Muscle of leg (tissue), 11 donors: ENCODE measurements around the gene PIMREG. TPM values are rescaled to one million over a fixed set of nuclear protein-coding genes. Genes with fewer than 3 reads are reported as not detected.

Experiments used
- DNase-seq: peaks from one replicate; pipeline ENCODE4 v3.0.0; 2013
- H3K27ac ChIP-seq: one replicate; pipeline ENCODE4 v1.5.1; 2013; ENCODE audit warnings: mild to moderate bottlenecking, low read length, control low read depth
- H3K27me3 ChIP-seq: one replicate; pipeline ENCODE4 v1.6.1; 2013; ENCODE audit warnings: low read length; ENCODE audit not compliant: control insufficient read depth, insufficient read depth
- H3K36me3 ChIP-seq: one replicate; pipeline ENCODE4 v1.6.1; 2013; ENCODE audit warnings: low read length; ENCODE audit not compliant: control insufficient read depth, insufficient read depth
- H3K4me1 ChIP-seq: one replicate; pipeline ENCODE4 v1.6.1; 2013; ENCODE audit warnings: low read length; ENCODE audit not compliant: control insufficient read depth, insufficient read depth
- H3K4me3 ChIP-seq: one replicate; pipeline ENCODE4 v1.5.1; 2013; ENCODE audit warnings: low read length, control low read depth
- H3K9me3 ChIP-seq: replicated peaks from 2 replicates; pipeline ENCODE4 v1.6.1; 2013; ENCODE audit warnings: low read depth, low read length; ENCODE audit not compliant: control insufficient read depth
- WGBS: methylation state at CpG from one replicate; pipeline ENCODE4 v1.1.5; 2013; ENCODE audit warnings: missing lambda C conversion rate; ENCODE audit not compliant: insufficient coverage; 5-methylcytosine and 5-hydroxymethylcytosine counted together
- polyA plus RNA-seq, 8 donors: library from polyadenylated mRNA; unstranded; fragments of 120-200 nt; gene quantifications; one replicate each; pipeline versions ENCODE4 v1.2.1 to v1.2.3, GENCODE V29; 2013; ENCODE audit warnings: inconsistent platforms in 1 of 8, low replicate concordance in 1 of 8; ENCODE audit not compliant: insufficient read length in 8 of 8, insufficient read depth in 1 of 8
- total RNA-seq: library from RNA; stranded (reverse); fragments of 120-200 nt; gene quantifications from one replicate; pipeline ENCODE4 v1.2.4, GENCODE V29; 2013

The PIMREG gene
- total and polyA plus RNA-seq, 9 donors, result 11.3 to 22.9 (median 19.0) TPM

DNA sequence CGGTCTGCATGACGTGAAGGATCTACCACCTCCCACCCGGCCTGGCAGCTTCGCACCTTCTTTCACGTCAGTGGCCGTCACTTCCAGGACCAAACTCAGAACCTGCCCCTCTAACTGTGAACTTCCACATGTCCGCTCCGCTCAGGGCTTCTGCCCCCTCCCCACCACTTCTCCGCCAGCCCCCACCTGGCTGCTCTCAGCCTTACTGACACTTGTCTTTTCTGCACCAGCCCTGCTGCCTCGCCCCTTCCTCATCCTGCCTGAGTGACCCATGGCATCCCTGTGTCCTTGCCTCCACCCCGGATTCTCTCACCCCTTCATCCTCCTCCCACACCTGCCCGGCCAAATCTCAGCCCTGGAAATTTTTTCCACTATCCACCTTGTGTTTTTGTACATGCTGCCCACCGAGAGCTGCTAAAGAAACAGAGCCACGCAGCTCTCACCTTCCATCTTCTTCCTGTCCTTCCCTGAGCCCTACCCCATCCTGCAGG is 14.2 kb downstream of the PIMREG start:
- Histone ChIP-seq H3K36me3 (no peaks in the 10 kb centered on the region), H3K27me3 (peaks cover 12% of the 10 kb centered on the region), H3K4me1 (peaks cover 13% of the 10 kb centered on the region), H3K9me3 (no peaks in the 10 kb centered on the region), H3K27ac (no peak overlapping the region), H3K4me3 (no peak overlapping the region)
- WGBS, result 61% methylated on average over 14 of the region's 14 CpGs
- DNase-seq, result no peak

DNA sequence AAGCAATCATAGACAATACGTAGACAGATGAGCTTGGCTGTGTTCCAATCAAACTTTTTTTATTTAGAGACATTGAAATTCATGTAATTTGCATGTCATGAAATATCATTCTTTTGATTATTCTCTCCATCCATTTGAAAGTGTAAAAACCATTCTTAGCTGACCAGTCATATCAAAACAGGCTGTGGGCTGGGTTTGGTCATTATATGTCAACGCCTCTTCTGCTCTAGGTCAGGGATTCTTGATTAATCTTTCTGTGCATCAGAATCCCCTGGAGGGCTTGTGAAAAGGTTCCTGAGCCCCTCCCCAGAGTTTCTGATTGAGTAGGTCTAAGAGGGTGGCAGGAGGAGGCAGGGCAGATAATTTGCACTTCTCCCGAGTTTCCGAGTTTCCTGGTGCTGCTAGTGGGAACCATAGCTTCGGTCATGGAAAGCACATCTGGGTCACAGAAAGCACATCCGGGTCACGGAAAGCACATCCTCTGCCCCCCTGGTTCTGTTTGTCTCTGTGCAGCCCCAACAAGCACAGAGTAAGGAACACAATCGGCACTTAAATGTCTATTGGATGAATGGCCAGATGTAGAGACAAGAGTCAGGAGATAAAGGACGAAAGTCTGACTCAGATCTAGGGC is 16.4 kb downstream of the PIMREG start:
- WGBS, result 69% methylated on average over 6 of the region's 9 CpGs
- Histone ChIP-seq H3K27me3 (peaks cover 6% of the 10 kb centered on the region), H3K4me3 (no peak overlapping the region), H3K9me3 (no peaks in the 10 kb centered on the region), H3K36me3 (no peaks in the 10 kb centered on the region), H3K27ac (no peak overlapping the region), H3K4me1 (no peaks in the 10 kb centered on the region)
- no peak for DNase-seq

DNA sequence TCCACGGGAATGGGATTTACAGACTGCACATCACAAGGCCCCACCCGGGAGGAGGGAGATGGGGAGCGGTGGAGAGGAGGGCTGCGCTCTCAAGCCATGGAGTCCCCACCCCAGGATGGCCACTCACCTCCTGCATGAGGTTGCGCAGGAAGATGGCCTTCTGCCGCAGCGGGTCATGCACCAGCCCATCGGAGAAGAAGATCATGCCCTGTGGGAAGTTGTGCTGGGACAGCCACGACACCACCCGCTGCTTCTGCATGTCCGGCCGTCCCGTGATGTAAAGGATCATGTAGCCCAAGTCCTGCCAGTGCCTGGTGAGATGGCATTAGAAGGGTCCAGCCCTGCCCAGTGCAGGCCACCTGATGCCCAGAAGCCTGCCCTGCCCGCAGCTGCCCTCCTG is 17.0 kb downstream of the PIMREG start:
- WGBS, result 94% methylated on average over 10 of the region's 14 CpGs
- no peaks in the 10 kb centered on the region for H3K4me1 ChIP-seq
- H3K9me3 ChIP-seq, result no peaks in the 10 kb centered on the region
- no peak for DNase-seq
- no peaks in the 10 kb centered on the region for H3K36me3 ChIP-seq
- H3K4me3 ChIP-seq, result no peak overlapping the region
- no peak overlapping the region for H3K27ac ChIP-seq
- H3K27me3 ChIP-seq, result peaks cover 6% of the 10 kb centered on the region

DNA sequence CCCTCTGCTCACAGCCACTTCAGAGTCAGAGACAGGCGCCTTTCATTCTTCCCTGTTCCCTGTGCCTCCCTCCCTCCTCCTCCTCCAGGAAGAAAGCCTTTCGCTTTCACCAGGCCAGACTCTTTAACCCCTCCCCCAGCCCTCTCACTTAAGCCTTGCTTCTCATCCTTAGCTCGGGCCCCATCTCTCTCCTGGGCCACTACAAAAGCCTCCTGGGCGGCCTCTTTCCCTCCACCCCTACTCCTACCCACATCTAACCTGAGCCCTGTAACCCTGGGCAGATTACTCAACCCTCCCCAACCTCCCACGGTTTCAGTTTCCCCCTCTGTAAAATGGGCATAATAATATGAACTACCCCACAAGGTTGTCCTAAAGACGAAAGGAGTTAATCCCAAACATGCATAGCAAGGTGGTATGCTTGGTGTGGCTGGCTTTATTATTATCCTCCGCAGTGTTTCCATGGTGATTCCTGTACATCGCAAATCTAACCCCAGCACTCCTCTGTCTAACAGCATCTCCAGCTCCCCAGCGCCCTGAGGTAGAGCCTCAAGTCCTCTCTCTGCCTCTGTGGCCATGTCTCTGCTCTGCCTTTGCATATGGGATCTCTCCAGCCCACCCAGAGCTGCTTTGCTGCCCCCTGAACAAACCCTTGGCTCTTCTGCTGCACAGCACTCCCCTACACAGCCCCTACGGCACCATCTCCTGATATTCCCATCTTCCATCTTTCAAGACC is 17.7 kb downstream of the PIMREG start:
- Histone ChIP-seq H3K4me1 (no peaks in the 10 kb centered on the region), H3K9me3 (no peaks in the 10 kb centered on the region), H3K36me3 (no peaks in the 10 kb centered on the region), H3K27ac (no peak overlapping the region), H3K27me3 (peaks cover 6% of the 10 kb centered on the region), H3K4me3 (no peak overlapping the region)
- no peak for DNase-seq
- 57% methylated on average over 8 of the region's 10 CpGs for WGBS

DNA sequence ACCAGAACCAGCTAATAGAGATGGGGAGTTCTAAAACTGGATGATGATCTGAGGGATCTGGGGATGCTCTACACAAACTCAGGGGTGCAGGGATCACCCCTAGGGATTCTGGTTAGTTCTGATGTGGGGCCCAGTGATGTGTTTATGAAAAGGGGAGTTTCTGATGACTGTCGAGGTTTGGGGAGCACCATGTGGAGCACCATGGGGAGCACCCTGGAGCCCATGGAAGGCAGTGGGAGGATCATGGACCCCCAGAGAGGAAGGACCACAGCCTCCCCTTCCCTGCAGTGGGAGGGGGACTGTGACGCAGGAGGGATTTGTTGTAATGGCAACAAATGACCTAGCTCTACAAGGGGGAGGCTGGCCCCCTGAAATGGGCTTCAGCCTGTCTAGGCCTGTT is 18.4 kb downstream of the PIMREG start:
- Histone ChIP-seq H3K27ac (no peak overlapping the region), H3K4me1 (no peaks in the 10 kb centered on the region), H3K9me3 (peaks cover 3% of the 10 kb centered on the region), H3K4me3 (no peak overlapping the region), H3K36me3 (no peaks in the 10 kb centered on the region), H3K27me3 (peaks cover 6% of the 10 kb centered on the region)
- WGBS, result 80% methylated on average over 1 of the region's 2 CpGs
- no peak for DNase-seq

DNA sequence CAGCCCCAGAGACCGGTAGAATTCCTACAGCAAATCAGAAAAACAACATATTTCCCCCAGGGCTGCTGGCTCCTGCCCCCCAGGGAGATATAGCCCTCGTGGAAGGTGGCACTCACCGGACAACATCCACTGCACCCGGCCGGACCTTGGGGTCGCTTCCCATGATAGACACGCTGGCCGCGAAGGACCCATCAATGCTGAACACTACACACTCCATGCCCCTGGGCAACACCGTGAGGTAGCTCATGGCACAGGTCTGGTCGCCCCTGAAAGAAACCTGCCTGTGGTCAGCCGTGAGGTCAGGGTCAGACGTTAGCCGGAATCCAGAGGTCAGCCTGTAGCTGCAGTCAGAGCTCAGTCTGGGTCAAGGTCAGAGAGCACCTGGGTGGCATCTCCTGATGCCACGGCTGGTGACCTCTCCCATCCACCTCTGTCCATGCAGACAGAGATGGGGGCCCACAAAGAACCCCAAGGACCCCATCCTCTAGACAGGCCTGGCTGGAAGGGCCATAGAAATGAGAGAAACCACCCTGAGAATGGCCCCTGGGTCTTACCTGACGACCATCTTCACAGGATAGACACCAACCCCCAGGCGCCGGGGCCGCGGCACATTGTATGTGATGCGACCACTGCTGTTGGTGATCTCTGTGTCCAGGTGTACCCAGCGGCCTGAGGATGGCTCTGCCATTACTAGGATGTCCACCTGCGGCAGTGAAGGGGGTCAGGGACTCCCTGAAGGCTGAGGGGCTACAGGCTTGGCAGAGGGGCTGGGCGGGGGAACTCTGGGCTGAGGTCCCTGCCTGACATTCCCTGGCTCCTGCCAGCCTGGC is 19.6 kb downstream of the PIMREG start:
- H3K27ac ChIP-seq, result no peak overlapping the region
- no peaks in the 10 kb centered on the region for H3K4me1 ChIP-seq
- H3K4me3 ChIP-seq, result no peak overlapping the region
- H3K27me3 ChIP-seq, result peaks cover 4% of the 10 kb centered on the region
- no peaks in the 10 kb centered on the region for H3K36me3 ChIP-seq
- WGBS, result 86% methylated on average over 23 of the region's 24 CpGs
- H3K9me3 ChIP-seq, result peaks cover 3% of the 10 kb centered on the region
- no peak for DNase-seq

DNA sequence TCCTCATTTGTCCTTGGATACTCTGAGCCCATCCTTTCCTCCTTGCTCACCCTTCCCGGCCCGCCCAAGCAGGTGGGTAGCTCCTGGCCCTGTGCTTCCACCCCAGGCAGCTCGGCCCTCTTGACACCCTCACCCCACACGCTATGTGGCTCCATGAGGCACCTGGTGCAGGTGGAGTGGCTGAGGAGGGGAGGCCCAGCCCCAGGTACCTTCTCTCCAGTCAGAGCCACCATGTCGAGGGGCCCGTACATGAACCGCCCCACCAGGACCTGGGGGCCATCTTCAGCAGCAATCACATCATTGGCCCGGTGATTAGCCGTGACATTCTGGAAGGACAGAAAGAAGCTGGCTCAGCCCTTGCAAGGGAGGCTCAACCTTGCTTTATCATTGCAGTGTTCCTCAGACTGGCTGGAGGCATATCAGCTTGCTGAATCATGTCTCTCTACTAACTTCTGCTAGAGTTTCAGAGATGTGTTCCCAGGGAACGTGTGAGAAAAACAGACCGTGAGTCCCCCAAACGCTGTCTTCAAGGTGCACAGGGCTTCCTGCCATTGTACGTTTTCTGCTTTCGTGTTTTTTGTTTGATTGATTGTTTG is 20.3 kb downstream of the PIMREG start:
- no peak overlapping the region for H3K27ac ChIP-seq
- 85% methylated on average over 11 of the region's 14 CpGs for WGBS
- H3K9me3 ChIP-seq, result peaks cover 3% of the 10 kb centered on the region
- H3K4me1 ChIP-seq, result no peaks in the 10 kb centered on the region
- H3K4me3 ChIP-seq, result no peak overlapping the region
- DNase-seq, result no peak
- peaks cover 2% of the 10 kb centered on the region for H3K27me3 ChIP-seq
- H3K36me3 ChIP-seq, result no peaks in the 10 kb centered on the region

DNA sequence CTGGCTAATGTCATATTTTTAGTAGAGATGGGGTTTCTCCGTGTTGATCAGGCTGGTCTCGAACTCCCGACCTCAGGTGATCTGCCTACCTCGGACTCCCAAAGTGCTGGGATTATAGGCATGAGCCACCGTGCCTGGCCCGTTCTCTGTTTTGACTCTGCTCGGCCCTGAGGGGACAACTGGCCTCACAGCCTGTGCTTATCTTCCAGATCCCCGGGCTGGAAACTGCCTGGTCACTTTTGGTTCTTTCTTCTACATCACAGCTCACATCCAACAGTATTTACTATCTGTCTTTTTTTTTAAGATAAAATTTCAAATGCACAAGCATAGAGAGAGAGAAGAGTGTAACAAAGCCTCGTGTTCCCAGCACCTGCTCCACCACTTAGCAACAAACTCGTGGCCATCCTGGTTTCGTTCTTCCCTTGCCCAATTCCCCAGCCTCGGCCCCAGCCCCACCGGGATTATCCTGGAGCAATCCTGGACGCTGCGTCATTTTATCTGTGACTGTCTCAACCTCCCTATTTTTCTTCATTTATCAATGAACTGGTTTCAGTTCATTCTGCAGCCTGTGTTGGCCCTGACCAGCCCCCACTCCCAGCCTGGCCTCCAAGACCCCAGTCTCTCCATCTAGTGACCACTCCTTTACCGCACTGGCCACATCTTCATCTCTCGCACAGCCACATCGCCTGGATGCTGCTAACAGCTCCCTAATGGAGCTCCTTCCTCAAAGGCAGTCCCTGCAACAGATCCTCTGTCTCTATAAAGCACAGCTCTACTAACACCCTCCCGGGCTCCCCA is 21.1 kb downstream of the PIMREG start:
- WGBS, result 72% methylated on average over 18 of the region's 19 CpGs

DNA sequence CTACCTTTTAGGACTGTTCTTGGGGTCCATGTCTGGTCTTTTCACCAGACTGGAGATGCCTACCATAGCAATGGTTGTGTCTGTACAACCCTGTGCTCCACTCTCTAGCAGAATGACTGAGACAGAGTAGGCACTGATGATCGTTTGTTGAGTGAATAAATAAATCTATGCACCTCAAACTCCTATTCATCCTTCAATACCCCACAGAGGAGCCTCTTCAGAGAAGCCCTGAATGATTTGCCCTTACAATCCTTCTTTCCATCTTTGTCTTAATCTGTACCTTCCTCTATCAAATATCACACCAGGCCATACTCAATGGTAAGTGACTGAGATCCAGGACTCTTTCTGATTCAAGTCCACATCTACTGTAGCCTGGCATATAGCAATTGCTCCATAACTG is 23.3 kb downstream of the PIMREG start:
- WGBS, result no CpG with 5 or more reads among the region's 1 CpG

More for the DNA sequence above, 21.1 kb downstream of the PIMREG start:
- Histone ChIP-seq H3K36me3 (no peaks in the 10 kb centered on the region), H3K9me3 (peaks cover 3% of the 10 kb centered on the region), H3K27me3 (peaks cover 2% of the 10 kb centered on the region), H3K27ac (no peak overlapping the region), H3K4me1 (no peaks in the 10 kb centered on the region), H3K4me3 (no peak overlapping the region)
- DNase-seq, result no peak

More for the DNA sequence above, 23.3 kb downstream of the PIMREG start:
- H3K4me3 ChIP-seq, result no peak overlapping the region
- no peaks in the 10 kb centered on the region for H3K36me3 ChIP-seq
- H3K27me3 ChIP-seq, result peaks cover 2% of the 10 kb centered on the region
- H3K27ac ChIP-seq, result no peak overlapping the region
- no peak for DNase-seq
- H3K4me1 ChIP-seq, result peaks cover 13% of the 10 kb centered on the region
- H3K9me3 ChIP-seq, result peaks cover 3% of the 10 kb centered on the region
